Astrocyte of the hippocampus (primary cell): Measurements from ENCODE around the gene ZNF630.
A peak's percentile ranks its signal among the peaks of the same experiment; 100 is the strongest.
"Not testable (repeated sequence)": the region's sequence is repeated elsewhere in the genome, so short reads cannot be mapped to it uniquely, and the experiment has no call there.

ENCODE experiments used
- DNase-seq: peaks from one replicate; pipeline ENCODE4 v3.0.0; 2011; ENCODE audit warnings: low read depth, low spot score

Gene ZNF630

DNA sequence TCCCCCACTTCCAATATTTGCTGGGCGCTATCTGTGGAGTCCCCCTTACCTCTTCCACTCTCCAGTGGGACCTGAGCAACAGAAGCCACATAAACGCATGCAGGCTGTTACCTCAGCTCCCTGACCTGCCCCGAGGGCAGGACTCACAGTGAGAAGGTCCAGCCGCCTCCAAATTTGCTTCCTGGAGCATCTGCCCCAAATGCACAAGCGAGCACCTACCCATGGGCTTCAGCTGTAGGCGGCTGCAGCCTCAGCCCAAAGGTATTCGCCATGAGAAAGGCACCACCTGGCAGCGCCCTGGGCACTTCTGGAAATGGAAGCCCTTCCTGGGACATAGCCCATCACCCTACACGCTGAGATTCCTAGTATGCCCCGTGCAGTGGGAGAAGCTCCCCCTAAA lies 41.2 kb downstream of the ZNF630 start:
- no peak for DNase-seq

DNA sequence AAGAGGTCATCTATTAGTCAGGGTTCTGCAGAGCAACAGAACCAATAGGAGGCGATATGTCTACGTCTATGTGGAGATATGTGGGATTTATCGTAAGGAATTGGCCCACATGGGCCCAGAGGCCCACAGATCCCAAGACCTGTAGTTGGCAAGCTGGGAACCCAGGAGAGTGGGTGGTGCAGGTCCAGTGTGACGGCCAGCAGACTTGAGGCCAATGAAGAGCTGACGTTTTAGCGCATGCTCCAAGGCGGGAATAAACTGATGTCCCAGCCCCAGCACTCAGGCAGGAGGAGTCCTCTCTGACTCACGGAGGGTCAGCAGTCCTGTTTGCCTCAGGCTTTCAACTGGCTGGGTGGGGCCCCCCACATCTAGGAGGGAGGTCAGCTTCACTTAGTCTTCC lies 43.3 kb downstream of the ZNF630 start:
- DNase-seq = no peak

DNA sequence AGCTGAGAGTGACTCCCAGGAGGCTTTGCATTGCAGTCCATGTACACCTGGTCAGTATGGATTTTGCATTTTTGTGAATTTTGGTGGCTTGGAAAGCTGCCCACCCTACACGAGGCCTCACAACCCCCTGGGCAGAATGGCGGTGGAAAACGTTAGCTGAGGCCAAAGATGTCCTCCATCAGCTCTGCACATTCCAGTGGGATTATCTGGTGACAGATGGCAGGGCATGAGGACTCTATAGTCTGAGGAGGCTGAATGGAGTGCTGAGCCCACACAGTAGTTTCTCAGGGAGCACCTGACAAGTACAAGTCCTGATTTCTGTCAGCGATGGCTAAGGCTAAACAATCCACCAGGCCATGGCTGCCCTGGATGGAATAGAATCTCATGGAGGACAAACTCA lies 43.9 kb downstream of the ZNF630 start:
- DNase-seq = not testable (repeated sequence)

DNA sequence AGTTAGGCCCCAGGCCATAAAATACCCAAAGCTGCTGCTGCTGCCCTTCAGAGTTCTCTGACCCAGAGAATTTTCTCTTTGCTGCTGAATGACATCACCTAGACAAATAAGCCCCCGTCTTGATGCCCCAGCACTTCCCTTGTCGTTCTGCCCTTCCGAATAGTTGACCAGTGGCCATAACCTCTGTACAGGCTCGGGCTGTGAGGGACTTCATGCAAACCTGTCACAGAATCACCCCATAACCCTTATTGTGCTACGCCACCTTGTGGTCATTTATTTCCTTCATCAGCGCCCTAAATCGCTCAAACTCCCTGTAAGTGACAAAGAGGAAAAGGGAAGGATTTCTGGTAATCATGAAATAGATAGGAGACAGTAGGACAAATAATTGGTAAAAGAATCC lies 45.9 kb downstream of the ZNF630 start:
- peak; percentile 67 for DNase-seq

DNA sequence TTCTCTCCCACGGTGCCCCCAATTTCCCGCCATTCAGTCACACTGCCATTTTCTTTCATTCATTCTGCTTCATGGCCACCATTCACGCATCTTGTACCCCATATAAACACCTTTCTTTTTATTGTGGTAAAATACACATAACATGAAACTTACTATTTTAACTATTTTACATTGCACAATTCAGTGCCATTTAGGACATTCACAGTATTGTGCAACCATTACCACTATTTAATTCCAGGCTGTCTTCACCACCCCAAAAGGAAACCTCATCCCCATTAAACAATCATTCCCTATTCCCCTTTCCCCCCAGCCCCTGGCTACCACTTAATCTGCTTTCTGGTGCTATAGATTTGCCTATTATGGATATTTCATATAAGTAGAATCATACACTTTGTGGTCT lies 48.7 kb downstream of the ZNF630 start:
- DNase-seq = no peak

DNA sequence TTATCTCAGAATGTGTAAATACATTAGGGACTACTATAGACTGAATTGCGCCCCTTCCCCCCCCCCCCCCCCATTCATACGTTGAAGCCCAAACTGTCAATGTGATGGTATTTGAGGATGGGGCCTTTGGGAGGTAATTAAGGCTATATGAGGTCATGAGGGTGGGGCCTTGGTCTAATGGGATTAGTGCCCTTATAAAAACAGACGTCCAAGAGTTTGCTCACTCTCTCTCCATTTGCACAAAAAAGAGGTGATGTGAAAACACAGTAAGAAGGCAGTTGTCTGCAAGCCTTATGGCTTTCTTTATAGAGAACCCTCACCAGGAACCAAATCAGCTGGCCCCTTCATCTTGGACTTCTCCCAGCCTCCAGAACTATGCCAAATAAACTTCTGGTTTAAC lies 49.3 kb downstream of the ZNF630 start:
- DNase-seq = no peak

DNA sequence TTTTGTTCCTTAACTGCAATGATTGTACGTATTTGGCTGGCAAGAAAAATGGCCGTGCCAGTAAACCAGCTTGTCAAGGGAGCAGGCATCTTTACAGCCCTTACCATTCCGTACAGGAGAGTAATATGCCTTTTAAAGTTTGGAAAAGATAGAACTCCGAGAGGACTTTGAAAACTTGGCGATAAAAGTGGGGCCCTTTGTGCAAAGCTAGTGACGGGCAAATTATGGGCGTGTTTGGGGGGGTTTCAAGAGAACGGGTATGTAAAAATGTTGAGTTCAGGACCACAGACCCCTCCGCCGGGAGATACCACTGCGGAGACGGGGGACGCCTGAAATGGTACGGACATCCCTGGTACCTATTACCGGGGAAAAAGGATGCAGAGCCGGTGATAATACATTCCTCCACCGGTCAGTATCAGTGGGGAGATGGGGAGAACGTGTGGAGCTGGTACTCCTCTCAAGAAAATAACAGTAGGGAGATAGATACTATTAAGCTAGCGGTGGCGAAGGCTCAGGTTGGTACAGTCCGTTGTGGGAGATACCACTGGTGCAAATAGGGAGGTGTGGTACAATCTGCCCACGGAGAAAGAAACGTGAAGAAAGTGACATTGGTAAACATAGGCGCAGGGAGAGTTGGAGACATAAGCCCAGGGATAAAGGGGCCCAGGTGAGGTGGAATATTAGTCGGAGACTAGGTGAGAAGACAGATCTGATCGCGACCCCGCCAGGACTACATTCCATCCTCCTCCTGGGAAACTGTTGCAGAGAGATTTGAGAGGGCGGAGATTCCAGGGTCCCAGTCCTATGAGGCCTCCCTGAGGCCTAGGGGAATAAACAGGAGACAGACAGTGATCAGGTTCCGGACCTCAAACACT lies 50.2 kb downstream of the ZNF630 start:
- DNase-seq = peak; percentile 90

DNA sequence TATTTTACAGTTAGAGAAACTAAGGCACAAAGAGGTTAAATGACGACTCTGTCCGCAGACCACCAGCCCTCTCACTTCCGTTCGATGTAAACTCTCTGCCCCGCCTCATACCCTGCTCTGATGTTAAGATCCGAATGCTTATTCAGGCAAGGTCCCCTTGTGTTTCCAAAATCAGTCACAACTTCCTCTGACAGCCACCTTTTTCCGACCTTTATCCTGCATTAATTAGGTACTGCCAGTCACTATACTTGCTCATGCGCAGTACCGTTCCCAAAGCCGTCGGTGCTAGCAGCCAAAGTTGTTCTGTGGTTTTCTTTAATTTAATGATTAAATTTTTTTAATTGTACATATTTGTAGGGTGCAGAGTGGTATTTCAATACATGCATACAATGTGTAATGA lies 51.0 kb downstream of the ZNF630 start:
- DNase-seq = not testable (repeated sequence)

DNA sequence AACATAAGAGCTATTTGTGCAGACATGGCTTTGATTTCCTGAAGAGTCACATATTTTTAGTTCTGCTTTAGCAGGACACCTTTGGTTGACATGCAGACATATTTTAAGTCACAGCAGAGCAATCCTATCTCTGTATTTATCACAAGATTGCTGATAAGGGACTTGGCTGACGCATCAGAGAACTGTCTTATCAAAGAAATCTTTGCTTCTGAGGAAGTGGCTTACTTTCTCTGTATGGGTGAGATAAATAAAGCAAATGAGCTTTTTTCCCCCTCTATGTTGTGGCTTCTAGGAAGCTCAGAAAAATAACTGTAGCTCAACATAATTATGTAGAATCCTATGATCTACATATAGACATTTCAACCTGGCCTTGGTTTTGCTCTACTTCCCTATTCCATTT lies 51.5 kb downstream of the ZNF630 start:
- not testable (repeated sequence) for DNase-seq

DNA sequence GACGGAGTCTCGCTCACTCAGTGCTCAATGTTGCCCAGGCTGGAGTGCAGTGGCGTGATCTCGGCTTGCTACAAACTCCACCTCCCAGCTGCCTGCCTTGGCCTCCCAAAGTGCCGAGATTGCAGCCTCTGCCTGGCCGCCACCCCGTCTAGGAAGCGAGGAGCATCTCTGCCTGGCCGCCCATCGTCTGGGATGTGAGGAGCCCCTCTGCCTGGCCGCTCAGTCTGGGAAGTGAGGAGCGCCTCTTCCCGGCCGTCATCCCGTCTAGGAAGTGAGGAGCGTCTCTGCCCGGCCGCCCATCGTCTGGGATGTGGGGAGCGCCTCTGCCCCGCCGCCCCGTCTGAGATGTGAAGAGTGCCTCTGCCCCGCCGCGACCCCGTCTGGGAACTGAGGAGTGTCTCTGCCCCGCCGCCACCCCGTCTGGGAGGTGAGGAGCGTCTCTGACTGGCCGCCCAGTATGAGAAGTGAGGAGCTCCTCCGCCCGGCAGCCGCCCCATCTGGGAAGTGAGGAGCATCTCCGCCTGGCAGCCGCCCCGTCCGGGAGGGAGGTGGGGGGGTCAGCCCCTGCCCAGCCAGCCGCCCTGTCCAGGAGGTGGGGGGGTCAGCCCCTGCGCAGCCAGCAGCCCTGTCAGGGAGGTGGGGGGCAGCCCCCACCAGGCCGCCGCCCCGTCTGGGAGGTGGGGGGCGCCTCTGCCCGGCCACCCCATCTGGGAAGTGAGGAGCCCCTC lies 54.7 kb downstream of the ZNF630 start:
- not testable (repeated sequence) for DNase-seq

DNA sequence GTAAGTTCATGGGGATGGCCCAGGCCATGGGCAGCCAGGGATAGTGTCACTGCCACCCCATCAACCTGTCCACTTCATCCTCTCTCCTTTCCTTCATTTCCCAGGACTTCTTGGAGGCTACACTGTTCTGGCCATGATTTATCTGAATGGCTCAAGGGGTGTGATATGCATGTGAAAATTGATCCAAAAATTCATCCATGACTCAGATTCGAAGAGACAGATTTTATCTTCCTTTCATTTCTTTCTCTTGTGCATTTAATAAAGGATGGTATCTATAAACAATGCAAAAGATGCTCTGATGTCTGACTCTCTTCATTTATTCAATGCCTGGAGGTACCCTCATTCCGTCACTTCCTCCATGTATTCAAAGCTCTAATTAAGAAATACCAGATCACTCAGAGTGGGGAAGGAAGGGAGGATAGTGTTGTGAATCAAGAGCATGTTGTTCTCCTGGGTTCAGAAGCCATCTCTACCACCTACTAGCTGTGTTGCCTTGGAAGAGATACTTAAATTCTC lies 61.9 kb downstream of the ZNF630 start:
- DNase-seq = not testable (repeated sequence)
